ENCODE results near the gene SPATA21. TPM values are rescaled to one million over a fixed set of nuclear protein-coding genes. Genes with fewer than 3 reads are reported as not detected.
A peak's percentile ranks its signal among the peaks of the same experiment; 100 is the strongest.
"Not testable (repeated sequence)": the region's sequence is repeated elsewhere in the genome, so short reads cannot be mapped to it uniquely, and the experiment has no call there.

Gene SPATA21
- total RNA-seq, 2 donors from 2014 or later: not detected

DNA sequence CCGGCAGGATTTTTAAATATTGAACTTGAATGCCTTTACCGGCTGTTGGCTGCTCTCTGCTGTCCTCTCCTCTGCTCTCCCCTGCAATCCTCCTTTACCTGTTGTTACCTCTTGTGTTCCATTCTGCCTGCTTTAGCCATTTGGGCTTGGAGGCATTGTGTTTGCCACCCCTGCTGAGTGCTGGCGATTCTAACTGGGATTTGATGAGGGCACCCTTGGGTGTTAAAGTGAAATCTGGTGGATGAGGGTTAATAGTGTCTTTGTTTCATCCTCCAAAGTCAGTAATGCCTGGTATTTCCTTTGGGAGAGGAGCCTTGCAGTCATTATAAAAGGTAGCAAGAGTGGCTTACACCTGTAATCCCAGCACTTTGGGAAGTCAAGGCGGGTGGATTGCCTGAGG is 60.3 kb downstream of the SPATA21 start:
- DNase-seq (ENCODE audit: low spot score in 2 of 2): no peak
- peaks cover 10 to 25% of the 10 kb centered on the region in 2 donors for H3K36me3 Mint-ChIP-seq
- no peaks in the 10 kb centered on the region for H3K9me3 Mint-ChIP-seq

DNA sequence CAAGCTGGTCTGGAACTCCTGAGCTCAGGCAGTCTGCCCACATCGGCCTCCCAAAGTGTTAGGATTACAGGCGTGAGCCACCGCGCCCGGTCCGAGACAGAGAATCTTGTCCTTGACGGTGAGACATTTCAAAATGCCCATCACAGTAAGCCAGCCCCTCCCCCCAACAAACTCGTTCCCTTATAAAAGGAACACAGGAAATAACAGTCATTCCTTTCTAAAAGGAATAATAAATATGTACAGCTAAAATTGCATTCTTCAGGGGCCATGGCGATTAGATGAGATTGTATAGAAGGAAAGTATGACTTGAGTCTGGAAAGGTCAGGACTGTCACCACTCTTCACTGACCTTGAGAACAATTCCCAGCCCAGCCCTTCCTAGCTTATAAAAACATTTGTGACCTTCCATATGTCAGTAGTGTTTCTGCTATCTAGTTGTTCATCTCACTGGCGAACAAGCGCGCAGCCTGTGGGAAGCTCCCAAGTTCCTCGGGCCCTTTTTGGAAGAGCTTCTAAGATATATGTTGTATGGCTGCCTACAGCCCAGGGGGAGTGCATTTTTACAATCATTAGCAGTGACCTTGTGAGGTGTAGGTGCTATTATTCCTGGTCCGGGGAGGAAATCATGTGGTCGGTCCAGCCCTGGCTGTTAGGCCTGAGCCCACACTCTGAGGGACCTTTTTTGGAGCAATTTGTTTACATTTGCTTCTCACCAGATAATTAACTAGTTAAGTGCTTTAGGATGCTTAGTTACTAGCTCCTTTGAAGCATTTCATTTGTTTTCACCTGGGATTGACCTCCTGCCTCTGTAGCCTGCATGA is 61.5 kb downstream of the SPATA21 start:
- DNase-seq (ENCODE audit: low spot score in 2 of 2): no peak
- peak overlapping the region; percentile 29 to 32 for H3K27ac Mint-ChIP-seq
- peaks cover 11 to 22% of the 10 kb centered on the region in 2 donors for H3K36me3 Mint-ChIP-seq

More for the DNA sequence above, 60.3 kb downstream of the SPATA21 start:
- peak overlapping the region in 1 of 2 donors; percentile 88 for H3K27ac Mint-ChIP-seq
- no peak for ATAC-seq

DNA sequence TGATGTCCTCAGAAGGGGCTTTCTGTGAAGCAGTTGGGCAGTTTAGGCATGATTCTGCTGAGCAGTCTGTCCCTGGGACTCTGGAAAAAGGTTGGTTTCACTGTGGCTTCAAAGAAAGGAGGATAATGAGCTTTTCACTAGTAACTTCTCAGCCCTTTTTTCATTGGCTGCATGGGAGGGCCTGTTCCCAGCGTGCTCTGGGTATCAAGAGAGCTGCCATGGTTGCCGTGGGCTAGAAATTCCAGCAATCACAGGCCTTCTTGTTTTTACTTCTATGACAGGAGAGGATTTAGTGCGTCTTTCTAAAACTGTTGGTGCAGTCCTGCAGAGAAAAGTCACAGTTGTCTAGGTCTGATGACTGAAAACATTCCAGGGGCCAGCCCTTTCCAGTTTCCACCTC is 63.0 kb downstream of the SPATA21 start:
- no peak for ATAC-seq
- Mint-ChIP-seq H3K9me3 (no peaks in the 10 kb centered on the region), H3K27ac (peak overlapping the region; percentile 20 to 70), H3K36me3 (peaks cover 14 to 24% of the 10 kb centered on the region in 2 donors)
- no peak for DNase-seq (ENCODE audit: low spot score in 2 of 2)

More for the DNA sequence above, 61.5 kb downstream of the SPATA21 start:
- ATAC-seq: no peak
- no peaks in the 10 kb centered on the region for H3K9me3 Mint-ChIP-seq

DNA sequence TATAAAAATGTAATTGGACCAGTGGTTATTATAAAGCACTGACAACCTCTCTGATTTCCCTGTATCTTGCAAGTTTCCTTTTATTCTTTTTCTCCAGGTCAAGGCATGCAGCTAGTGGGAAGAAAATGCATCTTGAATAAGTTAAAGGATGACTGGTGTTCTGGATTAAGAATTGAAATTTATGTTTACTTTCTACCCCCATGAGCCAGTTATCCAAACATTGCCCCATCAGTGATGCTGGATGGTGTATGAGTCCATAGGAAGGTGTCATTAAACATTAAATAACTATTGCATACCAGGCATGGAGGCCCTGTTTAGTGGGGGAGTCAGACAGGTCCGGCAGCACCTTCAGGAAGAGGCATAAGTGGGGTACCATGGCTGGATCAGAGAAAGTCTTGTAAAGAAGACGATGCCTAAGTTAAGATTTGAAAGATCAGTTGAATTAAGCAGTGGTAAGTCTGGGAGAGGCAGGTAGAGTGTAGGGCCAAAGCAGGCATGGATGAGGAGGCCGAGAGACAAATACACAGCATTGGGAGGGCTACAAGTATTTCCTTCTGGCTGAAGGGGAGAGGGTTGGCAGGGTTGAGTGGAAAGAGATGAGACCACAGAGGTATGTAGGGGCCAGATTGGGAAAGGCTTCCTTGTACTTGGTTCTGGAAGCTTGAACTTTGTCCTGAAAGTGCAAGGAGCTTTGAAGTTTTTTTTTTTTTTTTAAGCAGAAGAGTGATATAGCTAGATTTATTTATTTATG is 64.5 kb downstream of the SPATA21 start:
- no peak for DNase-seq (ENCODE audit: low spot score in 2 of 2)
- ATAC-seq: no peak
- no peaks in the 10 kb centered on the region for H3K9me3 Mint-ChIP-seq
- peaks cover 28 to 38% of the 10 kb centered on the region in 2 donors for H3K36me3 Mint-ChIP-seq
- H3K27ac Mint-ChIP-seq: peak overlapping the region; percentile 87 to 97

DNA sequence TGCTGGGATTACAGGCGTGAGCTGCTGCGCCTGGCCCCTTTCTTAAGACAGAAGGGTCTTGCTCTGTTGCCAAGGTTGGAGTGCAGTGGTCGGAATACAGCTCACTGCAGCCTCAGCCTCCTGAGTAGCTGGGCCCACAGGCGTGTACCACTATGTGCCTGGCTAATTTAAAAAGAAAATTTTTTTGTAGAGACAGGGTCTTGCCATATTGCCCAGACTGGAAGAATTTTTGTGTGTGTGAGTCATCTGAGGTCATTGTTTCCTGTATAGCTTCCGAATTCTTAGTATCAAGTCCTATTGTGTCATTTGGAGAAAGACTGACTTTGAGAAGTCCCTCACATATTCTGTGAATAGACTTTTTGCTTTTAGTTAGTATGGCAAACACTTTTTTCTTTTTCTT is 65.5 kb downstream of the SPATA21 start:
- Mint-ChIP-seq H3K36me3 (peaks cover 28 to 40% of the 10 kb centered on the region in 2 donors), H3K27ac (peak overlapping the region; percentile 87 to 97), H3K9me3 (no peaks in the 10 kb centered on the region)
- no peak for DNase-seq (ENCODE audit: low spot score in 2 of 2)
- peak; percentile 23 to 25 for ATAC-seq

DNA sequence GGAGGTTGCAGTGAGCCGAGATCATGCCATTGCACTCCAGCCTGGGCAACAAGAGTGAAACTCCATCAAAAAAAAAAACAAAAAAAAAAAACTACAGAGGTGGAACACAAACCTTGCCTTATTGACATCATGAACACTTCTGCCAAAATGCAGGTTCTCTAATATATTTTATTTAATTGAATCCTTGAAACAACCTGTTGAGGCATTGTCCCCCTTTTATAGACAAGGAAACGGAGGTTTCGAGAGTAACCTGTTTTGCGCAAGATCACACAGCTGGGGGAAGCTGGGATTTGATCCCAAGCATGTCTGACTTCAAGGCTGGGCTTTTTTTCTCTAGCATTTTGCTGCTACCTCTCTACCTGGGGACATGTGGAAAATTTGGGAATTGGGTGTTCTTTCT is 67.4 kb downstream of the SPATA21 start:
- no peak for ATAC-seq
- H3K36me3 Mint-ChIP-seq: peaks cover 28 to 40% of the 10 kb centered on the region in 2 donors
- H3K9me3 Mint-ChIP-seq: no peaks in the 10 kb centered on the region

DNA sequence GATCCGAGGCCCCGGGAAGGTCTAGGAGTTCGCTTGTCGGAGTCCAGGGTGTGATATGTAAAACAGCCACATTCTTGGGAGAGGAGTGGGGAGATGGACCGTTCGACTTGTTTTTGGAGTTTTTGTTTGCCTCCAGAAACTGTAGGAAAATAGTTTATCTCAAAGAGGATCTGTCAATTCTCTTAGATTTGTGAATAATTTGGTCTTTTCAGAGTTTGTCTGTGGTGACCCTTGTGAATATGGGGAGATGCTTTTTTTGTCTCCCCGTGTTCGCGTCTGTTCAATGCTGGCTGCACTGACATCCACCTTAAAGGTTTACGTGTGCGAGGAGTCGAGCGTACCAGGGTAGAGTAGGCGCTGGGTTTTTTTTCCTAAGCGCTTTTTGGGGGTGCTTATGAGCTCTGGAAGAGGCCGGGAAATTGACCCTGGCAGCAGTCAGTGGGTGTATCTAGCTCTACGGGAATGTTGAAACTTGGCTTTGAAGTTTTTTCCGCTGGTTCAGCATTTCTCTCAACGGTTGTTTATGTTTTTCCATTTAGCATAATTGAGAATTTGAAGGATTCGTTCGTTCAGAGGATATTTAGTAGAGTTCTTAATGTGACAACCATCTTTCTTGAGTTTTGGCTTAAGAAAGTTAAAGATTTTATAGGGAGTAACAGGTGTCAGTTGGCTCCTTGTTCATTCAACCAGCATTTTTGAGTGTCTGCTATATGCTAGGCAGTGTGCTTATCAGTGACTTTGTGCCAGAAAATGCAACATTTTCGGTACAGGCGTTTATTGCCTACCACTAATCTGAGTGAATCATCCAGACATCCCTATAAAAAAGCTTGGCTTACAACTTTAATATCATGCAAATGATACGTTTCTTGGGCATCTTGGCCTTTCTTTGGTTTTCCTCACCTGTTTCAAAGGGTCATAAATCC is 69.0 kb downstream of the SPATA21 start:
- peaks cover 28 to 31% of the 10 kb centered on the region in 2 donors for H3K36me3 Mint-ChIP-seq
- ATAC-seq: no peak
- H3K9me3 Mint-ChIP-seq: no peaks in the 10 kb centered on the region
- H3K27ac Mint-ChIP-seq: peak overlapping the region; percentile 97 to 99
- DNase-seq (ENCODE audit: low spot score in 2 of 2): no peak

More for the DNA sequence above, 67.4 kb downstream of the SPATA21 start:
- H3K27ac Mint-ChIP-seq: no peak overlapping the region
- DNase-seq (ENCODE audit: low spot score in 2 of 2): no peak

DNA sequence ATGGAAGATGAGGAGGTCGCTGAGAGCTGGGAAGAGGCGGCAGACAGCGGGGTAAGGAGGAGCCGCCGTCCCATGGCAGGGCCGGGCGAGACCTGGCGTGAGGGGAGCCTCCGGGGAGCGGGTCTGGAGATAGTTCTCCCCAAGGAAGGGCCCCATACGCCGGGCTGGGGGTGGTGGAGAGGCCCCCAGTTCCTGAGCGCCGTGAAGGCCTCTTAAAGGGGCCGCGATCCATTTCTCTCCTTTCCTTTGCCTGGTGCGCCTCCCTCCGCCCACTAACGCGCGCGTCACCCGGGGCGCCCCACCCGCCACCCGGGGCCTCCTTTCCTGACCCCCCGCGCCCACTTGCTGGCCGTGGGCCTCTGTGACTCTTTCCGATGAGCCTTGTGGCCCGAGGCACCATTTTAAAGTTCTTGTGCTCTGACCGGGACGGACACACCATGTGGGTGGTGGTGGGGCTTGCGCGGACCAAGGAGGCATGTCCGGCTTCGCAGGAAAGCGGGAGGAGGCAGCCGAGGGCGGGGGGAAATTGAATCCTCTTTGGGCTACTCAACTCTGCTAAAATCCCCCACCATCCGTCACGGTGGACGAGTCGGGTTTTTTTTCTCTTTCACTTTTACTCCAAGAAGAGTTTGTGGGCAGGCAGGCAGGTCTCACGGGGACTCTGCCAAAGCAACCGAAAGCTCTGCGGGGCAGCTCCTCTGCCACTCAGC is 69.8 kb downstream of the SPATA21 start:
- ATAC-seq (peak; percentile 74 to 75), DNase-seq (ENCODE audit: low spot score in 2 of 2) (peak; percentile 80 to 89)
- Mint-ChIP-seq H3K36me3 (peaks cover 23 to 24% of the 10 kb centered on the region in 2 donors), H3K27ac (peak overlapping the region; percentile 97 to 99), H3K9me3 (no peaks in the 10 kb centered on the region)

DNA sequence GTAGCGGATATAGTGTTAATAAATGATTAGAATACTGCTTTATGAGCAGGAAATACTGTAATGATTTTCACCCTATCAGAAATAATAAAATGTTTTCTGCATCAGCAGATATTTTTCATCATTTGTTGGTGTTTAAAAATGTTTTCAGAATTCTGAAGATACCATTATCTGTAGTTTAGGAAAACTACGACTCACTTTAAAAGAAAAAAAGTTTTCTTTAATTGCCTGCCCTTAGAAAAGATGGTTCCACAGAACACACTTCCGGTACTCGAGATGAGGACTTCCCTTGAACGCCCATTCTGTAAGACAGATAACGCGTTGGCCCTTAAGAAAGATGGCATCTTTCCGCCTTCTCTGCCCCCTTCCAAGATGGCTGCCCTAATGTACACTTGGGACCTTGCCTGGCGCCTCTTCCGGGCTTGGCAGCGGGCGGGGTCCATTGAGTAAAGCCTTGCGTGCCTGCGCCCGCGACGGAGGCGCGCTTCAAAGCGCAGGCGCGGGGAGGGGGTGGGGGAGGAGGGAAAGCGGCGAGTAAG is 70.4 kb downstream of the SPATA21 start, which contains the start of gene SZRD1:
TSS of gene SZRD1 (plus strand) at position 521 of the 536 bp plus-strand sequence. CDS start 16 bp downstream, outside the sequence.
- no peaks in the 10 kb centered on the region for H3K9me3 Mint-ChIP-seq
- peak; percentile 78 to 87 for ATAC-seq
- H3K27ac Mint-ChIP-seq: peak within 1 kb of the TSS; percentile 97 to 99
- peaks cover 17 to 18% of the 10 kb centered on the region in 2 donors for H3K36me3 Mint-ChIP-seq
- DNase-seq (ENCODE audit: low spot score in 2 of 2): peak; percentile 92 to 96

DNA sequence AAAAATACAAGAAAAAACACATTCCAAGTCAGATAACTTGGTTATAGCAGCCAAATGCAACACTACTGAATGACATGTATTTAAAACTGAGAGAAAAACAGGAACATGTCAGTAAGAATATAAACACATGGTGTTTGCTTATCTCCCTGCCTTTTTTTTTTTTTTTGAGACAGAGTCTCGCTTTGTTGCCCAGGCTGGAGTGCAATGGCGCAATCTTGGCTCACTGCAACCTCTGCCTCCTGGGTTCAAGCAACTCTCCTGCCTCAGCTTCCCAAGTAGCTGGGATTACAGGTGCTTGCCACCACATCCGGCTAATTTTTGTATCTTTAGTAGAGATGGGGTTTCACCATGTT is 72.1 kb downstream of the SPATA21 start:
- H3K9me3 Mint-ChIP-seq; DNase-seq (ENCODE audit: low spot score in 2 of 2); ATAC-seq: not testable (repeated sequence)
- Mint-ChIP-seq H3K36me3 (peaks cover 17 to 18% of the 10 kb centered on the region in 2 donors), H3K27ac (peak overlapping the region in 1 of 2 donors; percentile 97)

DNA sequence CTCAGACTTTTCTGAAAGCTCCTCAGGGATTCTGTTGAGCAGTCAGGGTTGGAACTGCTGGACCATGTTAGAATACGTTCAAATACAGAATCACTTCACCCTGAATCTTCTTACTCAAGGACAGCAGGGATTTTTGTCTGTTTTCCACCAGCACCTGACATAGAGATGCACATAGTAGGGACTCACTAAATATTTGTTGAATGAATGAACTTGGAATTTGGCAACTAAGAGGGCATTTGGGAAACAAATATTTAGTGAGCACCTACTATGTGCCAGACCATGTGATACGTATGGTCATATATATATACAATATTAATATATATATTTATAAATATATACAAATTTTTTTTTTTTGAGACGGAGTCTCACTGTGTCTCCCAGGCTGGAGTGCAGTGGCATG is 80.4 kb downstream of the SPATA21 start:
- H3K36me3 Mint-ChIP-seq: peaks cover 0 to 9% of the 10 kb centered on the region in 2 donors
- no peaks in the 10 kb centered on the region for H3K9me3 Mint-ChIP-seq
- H3K27ac Mint-ChIP-seq: no peak overlapping the region
- ATAC-seq: no peak
- no peak for DNase-seq (ENCODE audit: low spot score in 2 of 2)

DNA sequence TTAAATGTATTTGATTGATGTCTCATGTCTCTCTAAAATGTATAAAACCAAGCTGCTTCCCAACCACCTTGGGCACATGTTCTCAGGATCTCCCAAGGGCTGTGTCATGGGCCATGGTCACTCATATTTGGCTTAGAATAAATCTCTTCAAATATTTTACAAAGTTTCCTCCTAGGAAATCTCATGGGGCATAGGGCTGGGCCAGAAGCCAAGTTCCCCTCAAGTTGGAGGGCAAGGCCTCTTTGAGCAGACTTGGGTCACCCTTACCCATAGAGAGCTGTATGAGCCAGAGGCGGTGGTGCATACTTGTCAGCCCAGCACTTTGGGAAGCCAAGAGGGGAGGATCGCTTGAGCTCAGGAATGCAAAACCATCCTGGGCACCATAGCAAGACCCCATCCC is 82.6 kb downstream of the SPATA21 start:
- Mint-ChIP-seq H3K9me3 (no peaks in the 10 kb centered on the region), H3K27ac (no peak overlapping the region), H3K36me3 (peaks cover 10 to 19% of the 10 kb centered on the region in 2 donors)
- DNase-seq (ENCODE audit: low spot score in 2 of 2) (no peak), ATAC-seq (no peak)

DNA sequence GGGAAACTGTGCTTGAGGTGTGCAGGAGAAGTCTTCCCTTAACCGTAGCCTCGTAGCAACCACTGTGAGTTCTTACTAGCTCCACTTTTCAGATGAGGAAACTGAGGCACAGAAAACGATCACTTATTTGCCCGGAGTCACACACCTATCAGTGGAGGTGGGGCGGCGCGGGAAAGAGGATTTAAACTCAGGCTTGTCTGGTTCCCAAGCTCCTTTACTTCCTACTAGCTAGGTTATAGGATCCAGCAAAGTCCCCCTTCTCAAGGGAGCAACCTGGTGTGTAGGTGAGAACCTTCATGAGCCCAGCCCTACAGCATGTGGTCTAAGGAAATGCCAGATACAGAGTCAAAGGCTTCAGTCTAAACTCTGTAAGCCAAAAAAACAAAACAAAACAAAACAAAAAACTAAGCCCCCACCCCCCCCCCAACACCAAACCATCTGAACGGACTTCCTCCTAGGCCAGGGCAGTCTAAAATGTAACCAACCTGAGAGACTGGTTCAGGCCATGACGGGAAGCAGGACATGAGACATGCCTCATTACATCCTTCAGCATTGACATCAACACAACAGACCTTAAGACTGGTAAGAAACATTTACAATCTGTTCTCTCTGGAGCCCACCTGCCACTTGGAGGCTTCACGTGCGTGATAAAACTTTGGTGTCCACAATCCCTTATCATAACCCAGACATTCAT is 84.2 kb downstream of the SPATA21 start:
- no peak for ATAC-seq
- DNase-seq (ENCODE audit: low spot score in 2 of 2): no peak
- Mint-ChIP-seq H3K27ac (peak overlapping the region; percentile 91 to 93), H3K36me3 (peaks cover 10 to 19% of the 10 kb centered on the region in 2 donors), H3K9me3 (no peaks in the 10 kb centered on the region)

DNA sequence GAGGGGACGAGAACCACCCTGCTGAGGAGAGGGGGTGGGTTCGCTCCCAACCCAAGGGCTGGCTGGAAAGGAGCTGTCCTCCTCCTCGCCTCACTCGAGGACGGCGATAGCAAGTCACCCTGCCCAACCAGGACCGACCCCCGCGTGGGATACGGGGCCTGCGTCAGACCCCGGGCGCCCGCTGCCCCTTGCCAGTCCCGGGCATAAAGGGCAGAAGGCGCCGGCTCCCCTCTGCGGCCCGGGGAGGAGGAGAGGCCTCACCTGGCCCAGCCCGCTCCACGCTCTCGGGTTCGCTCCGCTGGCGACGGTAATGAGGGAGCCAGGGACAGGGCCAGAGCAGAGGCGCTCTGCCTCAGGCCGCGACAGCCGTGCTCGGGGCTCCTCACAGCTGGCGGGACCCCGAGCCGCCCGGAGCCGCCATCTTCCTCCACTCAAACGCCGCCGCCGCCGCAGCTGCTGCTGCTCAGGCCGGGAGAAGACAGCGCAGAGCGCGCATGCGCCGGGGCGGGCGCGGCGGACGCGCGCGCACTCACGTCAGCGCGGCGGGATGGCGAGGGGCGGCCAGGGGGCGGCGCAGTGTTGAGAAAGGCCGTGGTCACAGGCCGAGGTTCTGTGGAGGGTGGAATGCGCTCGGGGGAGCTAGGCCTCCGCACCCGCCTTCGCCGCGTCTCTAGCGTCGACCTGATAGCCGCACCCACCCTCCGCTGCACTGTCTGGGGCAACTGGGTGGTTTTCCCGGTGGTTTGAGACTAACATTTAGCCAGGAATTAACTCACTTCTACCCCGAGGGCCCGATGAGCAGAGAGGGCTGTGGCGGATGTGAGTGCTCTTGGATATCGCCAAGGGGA is 85.0 kb downstream of the SPATA21 start, which contains the start of gene FBXO42:
TSS of gene FBXO42 (minus strand) at position 487 of the 848 bp plus-strand sequence. CDS start 37,062 bp downstream, outside the sequence.
- DNase-seq (ENCODE audit: low spot score in 2 of 2): peak; percentile 94
- peak; percentile 94 to 96 for ATAC-seq
- Mint-ChIP-seq H3K36me3 (peaks cover 10 to 19% of the 10 kb centered on the region in 2 donors), H3K9me3 (no peaks in the 10 kb centered on the region), H3K27ac (peak within 1 kb of the TSS; percentile 93 to 94)

Measured in activated naive CD4-positive, alpha-beta T cell treated with anti-CD3 and anti-CD28 coated beads, Interleukin-2, amount 50 U/mL, for 72 hours (primary cell).